OCI-LY3 (cell line): Measurements from ENCODE around the gene KIRREL1.

Experiments used
- CTCF ChIP-seq: fragments of 200-600, 300-600 bp; sonication (generic); IDR thresholded peaks from 2 replicates; pipeline ENCODE4 v1.5.1; 2014; ENCODE audit warnings: antibody characterized with exemption, low read length, low read depth
- EZH2phosphoT487 ChIP-seq: fragments of 200-600 bp; shearing (Covaris generic); IDR thresholded peaks from 2 replicates; pipeline ENCODE4 v1.6.1; 2018; ENCODE audit warnings: antibody characterized with exemption, mixed run types, low read depth

DNA sequence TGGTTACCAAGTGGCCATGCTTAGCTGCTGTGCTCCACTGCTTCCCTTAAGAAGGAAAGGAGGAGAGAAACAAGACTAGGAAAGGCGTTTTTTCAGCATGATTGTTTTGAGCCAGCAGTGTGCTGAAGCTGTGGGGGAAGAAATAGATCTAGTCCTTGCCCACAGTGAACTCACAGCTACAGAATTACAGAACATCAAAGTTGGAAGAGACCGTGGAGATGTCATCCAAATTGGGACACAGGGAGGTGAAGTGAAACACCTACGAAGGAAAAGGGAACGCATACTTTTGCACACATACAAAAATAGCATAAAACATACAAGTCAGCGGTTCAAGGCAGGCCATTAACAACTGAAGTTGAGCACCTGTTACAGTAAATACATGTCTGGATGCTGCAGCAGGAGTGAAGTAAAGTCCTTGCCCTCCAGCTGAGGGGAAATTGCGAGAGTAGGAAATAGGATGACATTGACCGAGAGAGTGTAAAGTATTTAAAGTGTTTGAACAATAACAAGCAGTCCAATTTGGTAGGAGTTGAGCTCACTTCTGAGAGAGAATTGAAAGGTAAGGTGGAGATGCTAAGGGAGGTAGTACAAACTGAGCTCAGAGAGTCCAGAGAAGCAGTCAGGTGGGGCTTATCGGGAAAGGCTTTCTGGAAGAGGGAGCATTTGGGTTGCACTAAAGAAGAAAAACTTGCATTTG is 55.1 kb downstream of the KIRREL1 start:
- no peak for TF ChIP-seq CTCF
- no peak for TF ChIP-seq EZH2phosphoT487
